GM11168 (cell line): ENCODE data around the gene STX1B.
"Not testable (repeated sequence)": the region's sequence is repeated elsewhere in the genome, so short reads cannot be mapped to it uniquely, and the experiment has no call there.

Experiments used
- in situ Hi-C: fragments of 300-500 bp; cut with MboI; formaldehyde crosslinking; loops from one replicate; pipeline ENCODE4 v1.12.0; 2022; ENCODE audit warnings: low sequenced_read_pairs; ENCODE audit not compliant: unreplicated experiment

Gene STX1B

GRCh38 chr16:31016018-31016417, 5.6 kb upstream of the STX1B start:
- in situ Hi-C loops, result no loop called here

- in situ Hi-C loops, result not testable (repeated sequence)
Observed at GRCh38 chr16:31013292-31013691, 2.9 kb upstream of the STX1B start.

GRCh38 chr16:31011815-31012214, 1.4 kb upstream of the STX1B start:
- in situ Hi-C loops, result not testable (repeated sequence)

- in situ Hi-C loops, result no loop called here
Observed at GRCh38 chr16:31009894-31010584, 399 bp downstream of the STX1B start.

GRCh38 chr16:31009120-31009519, 1.3 kb downstream of the STX1B start:
- in situ Hi-C loops, result no loop called here

- in situ Hi-C loops, result no loop called here
Observed at GRCh38 chr16:31008551-31008950, 1.9 kb downstream of the STX1B start.

- in situ Hi-C loops, result no loop called here
Observed at GRCh38 chr16:31008149-31008548, 2.3 kb downstream of the STX1B start.

GRCh38 chr16:31007684-31008083, 2.8 kb downstream of the STX1B start:
- in situ Hi-C loops, result no loop called here

- in situ Hi-C loops, result no loop called here
Observed at GRCh38 chr16:31006589-31006988, 3.8 kb downstream of the STX1B start.

GRCh38 chr16:31006086-31006385, 4.4 kb downstream of the STX1B start:
- in situ Hi-C loops, result no loop called here

- in situ Hi-C loops, result no loop called here
Observed at GRCh38 chr16:31005350-31006085, 4.9 kb downstream of the STX1B start.

GRCh38 chr16:31004658-31005057, 5.8 kb downstream of the STX1B start:
- in situ Hi-C loops, result no loop called here

GRCh38 chr16:31003744-31004143, 6.7 kb downstream of the STX1B start:
- in situ Hi-C loops, result no loop called here

- in situ Hi-C loops, result no loop called here
Observed at GRCh38 chr16:31002862-31003341, 7.5 kb downstream of the STX1B start.

GRCh38 chr16:31002250-31002700, 8.2 kb downstream of the STX1B start:
- in situ Hi-C loops, result no loop called here

- in situ Hi-C loops, result no loop called here
Observed at GRCh38 chr16:31001507-31002249, 8.8 kb downstream of the STX1B start.

GRCh38 chr16:31000671-31001382, 9.6 kb downstream of the STX1B start:
- in situ Hi-C loops, result no loop called here

- in situ Hi-C loops, result loop anchor here (25.0 kb wide), 2 partner anchors 288 to 438 kb away; partner anchors contain the start of genes COX6A2 and ZNF843
Observed at GRCh38 chr16:30998852-30999761, 11.3 kb downstream of the STX1B start.
